H9 (cell line): ENCODE data around the gene ZNF730. TPM values are rescaled to one million over a fixed set of nuclear protein-coding genes. Genes with fewer than 3 reads are reported as not detected.
A peak's percentile ranks its signal among the peaks of the same experiment; 100 is the strongest.

Source experiments
- DNase-seq: peaks from one replicate; pipeline ENCODE4 v3.0.0-alpha.2; 2017
- H2AFZ ChIP-seq: one replicate; pipeline ENCODE4 v1.6.1; 2013; ENCODE audit warnings: mild to moderate bottlenecking, low read length, control low read depth, moderate library complexity
- H2AK5ac ChIP-seq: 2 replicates; pipeline ENCODE4 v1.6.1; 2013; ENCODE audit warnings: low read length, control low read depth, mixed read lengths; ENCODE audit not compliant: insufficient read length
- H2BK120ac ChIP-seq: one replicate; pipeline ENCODE4 v1.6.1; 2013; ENCODE audit warnings: low read depth, mild to moderate bottlenecking, low read length, control low read depth, inconsistent platforms; ENCODE audit not compliant: poor library complexity, severe bottlenecking
- H2BK12ac ChIP-seq: 2 replicates; pipeline ENCODE4 v1.6.1; 2013; ENCODE audit warnings: low read length, control low read depth, mixed read lengths, low read depth; ENCODE audit not compliant: insufficient read length
- H2BK15ac ChIP-seq: 2 replicates; pipeline ENCODE4 v1.6.1; 2013; ENCODE audit warnings: low read depth, low read length, control low read depth
- H2BK20ac ChIP-seq: one replicate; pipeline ENCODE4 v1.6.1; 2013; ENCODE audit warnings: low read depth, mild to moderate bottlenecking, low read length, control low read depth, inconsistent platforms; ENCODE audit not compliant: poor library complexity, severe bottlenecking
- H2BK5ac ChIP-seq: 2 replicates; pipeline ENCODE4 v1.6.1; 2013; ENCODE audit warnings: low read length, control low read depth, mixed read lengths; ENCODE audit not compliant: insufficient read length
- H3K14ac ChIP-seq: 2 replicates; pipeline ENCODE4 v1.6.1; 2013; ENCODE audit warnings: low read length, control low read depth; ENCODE audit not compliant: insufficient read depth
- H3K18ac ChIP-seq: 2 replicates; pipeline ENCODE4 v1.6.1; 2013; ENCODE audit warnings: low read depth, mild to moderate bottlenecking, mixed read lengths, low read length, control low read depth; ENCODE audit not compliant: insufficient read length
- H3K23ac ChIP-seq: 2 replicates; pipeline ENCODE4 v1.6.1; 2013; ENCODE audit warnings: low read length, control low read depth, mixed read lengths, low read depth; ENCODE audit not compliant: insufficient read length
- H3K23me2 ChIP-seq: 2 replicates; pipeline ENCODE4 v1.6.1; 2013; ENCODE audit warnings: low read depth, mild to moderate bottlenecking, mixed read lengths, low read length, control low read depth; ENCODE audit not compliant: insufficient read length, poor library complexity, severe bottlenecking
- H3K27ac ChIP-seq: 2 replicates; pipeline ENCODE4 v1.5.1; 2013; ENCODE audit warnings: low read length, control low read depth, mixed read lengths, low read depth; ENCODE audit not compliant: insufficient read length
- H3K27me3 ChIP-seq: 2 replicates; pipeline ENCODE4 v1.6.1; 2013; ENCODE audit warnings: low read length, control low read depth, inconsistent platforms; ENCODE audit not compliant: insufficient read depth
- H3K4ac ChIP-seq: 2 replicates; pipeline ENCODE4 v1.6.1; 2013; ENCODE audit warnings: low read depth, mild to moderate bottlenecking, control low read depth, inconsistent platforms, low read length, moderate library complexity
- H3K4me1 ChIP-seq: 2 replicates; pipeline ENCODE4 v1.6.1; 2013; ENCODE audit warnings: low read length, control low read depth, inconsistent platforms; ENCODE audit not compliant: insufficient read depth
- H3K4me2 ChIP-seq: 2 replicates; pipeline ENCODE4 v1.6.1; 2013; ENCODE audit warnings: low read length, control low read depth, mixed read lengths; ENCODE audit not compliant: insufficient read length, insufficient read depth
- H3K56ac ChIP-seq: 2 replicates; pipeline ENCODE4 v1.6.1; 2013; ENCODE audit warnings: low read depth, mild to moderate bottlenecking, mixed read lengths, low read length, control low read depth; ENCODE audit not compliant: insufficient read length
- H3K79me1 ChIP-seq: 2 replicates; pipeline ENCODE4 v1.6.1; 2013; ENCODE audit warnings: low read depth, mild to moderate bottlenecking, moderate library complexity, low read length, control low read depth, inconsistent platforms; ENCODE audit not compliant: insufficient read depth, poor library complexity, severe bottlenecking
- H3K79me2 ChIP-seq: 2 replicates; pipeline ENCODE4 v1.6.1; 2013; ENCODE audit warnings: low read length, control low read depth, inconsistent platforms; ENCODE audit not compliant: insufficient read depth
- H3K9ac ChIP-seq: 2 replicates; pipeline ENCODE4 v1.6.1; 2013; ENCODE audit warnings: low read length, control low read depth, mixed read lengths; ENCODE audit not compliant: insufficient read length; ENCODE audit errors: extremely low read depth
- H3K9me3 ChIP-seq: one replicate; pipeline ENCODE4 v1.6.1; 2013; ENCODE audit warnings: low read depth, low read length, inconsistent platforms; ENCODE audit not compliant: control insufficient read depth
- H3T11ph ChIP-seq: one replicate; pipeline ENCODE4 v1.6.1; 2013; ENCODE audit warnings: mild to moderate bottlenecking, low read length, control low read depth, inconsistent platforms
- H4K20me1 ChIP-seq: one replicate; pipeline ENCODE4 v1.6.1; 2013; ENCODE audit not compliant: control insufficient read depth, insufficient read length, insufficient read depth
- H4K5ac ChIP-seq: 2 replicates; pipeline ENCODE4 v1.6.1; 2013; ENCODE audit warnings: low read depth, mild to moderate bottlenecking, mixed read lengths, low read length, control low read depth; ENCODE audit not compliant: insufficient read length
- H4K8ac ChIP-seq: replicated peaks from 2 replicates; pipeline ENCODE4 v1.6.1; 2013; ENCODE audit warnings: low read length, control low read depth, mixed read lengths, low read depth; ENCODE audit not compliant: insufficient read length
- H4K91ac ChIP-seq: 2 replicates; pipeline ENCODE4 v1.6.1; 2013; ENCODE audit warnings: low read depth, mild to moderate bottlenecking, moderate library complexity, mixed read lengths, low read length, control low read depth; ENCODE audit not compliant: insufficient read length
- H3K27ac Mint-ChIP-seq, 3 experiments: 2 replicates in 2 of 3; 3 replicates in 1 of 3; pipeline ENCODE4 v1.8.0; 2020 to 2021; ENCODE audit warnings: mixed read lengths in 3 of 3, mild to moderate bottlenecking in 1 of 3, moderate library complexity in 1 of 3
- H3K27me3 Mint-ChIP-seq: 2 replicates; pipeline ENCODE4 v1.8.0; 2021; ENCODE audit warnings: low read depth, mild to moderate bottlenecking, moderate library complexity, mixed read lengths
- H3K36me3 Mint-ChIP-seq, 3 experiments: 2 replicates in 2 of 3; 3 replicates in 1 of 3; pipeline ENCODE4 v1.8.0; 2020 to 2021; ENCODE audit warnings: low read depth in 3 of 3, mixed read lengths in 3 of 3; ENCODE audit not compliant: insufficient read depth in 1 of 3
- H3K4me1 Mint-ChIP-seq, 2 experiments: 2 replicates each; pipeline ENCODE4 v1.8.0; 2020; ENCODE audit warnings: mixed read lengths in 2 of 2
- H3K4me3 Mint-ChIP-seq, 2 experiments: 2 replicates in 1 of 2; 3 replicates in 1 of 2; pipeline ENCODE4 v1.8.0; 2020 to 2021; ENCODE audit warnings: mild to moderate bottlenecking in 2 of 2, mixed read lengths in 2 of 2, moderate library complexity in 1 of 2
- H3K9me3 Mint-ChIP-seq, 2 experiments: 2 replicates in 1 of 2; 3 replicates in 1 of 2; pipeline ENCODE4 v1.8.0; 2020; ENCODE audit warnings: mild to moderate bottlenecking in 2 of 2, mixed read lengths in 2 of 2, moderate library complexity in 1 of 2
- WGBS: extraction: QIAGEN DNeasy Blood & Tissue Kit; methylation state at CpG from one replicate; pipeline ENCODE4 v1.1.7; 2013; ENCODE audit warnings: missing lambda C conversion rate, low lambda C conversion rate, mixed read lengths; ENCODE audit not compliant: insufficient read length; ENCODE audit errors: extremely low coverage; 5-methylcytosine and 5-hydroxymethylcytosine counted together
- total RNA-seq: library from RNA; stranded (reverse); gene quantifications from 2 replicates; pipeline ENCODE4 v1.2.1, GENCODE V29; 2021
- TF ChIP-seq, protein P1 (sequence below): fragments of 200-600 bp; sonication (generic); conservative IDR thresholded peaks from 3 replicates; pipeline ENCODE4 v1.8.0; 2021; ENCODE audit warnings: antibody characterized with exemption, mild to moderate bottlenecking

ZNF730 gene
- total RNA-seq, 1 experiment from 2014 or later = 19.7 TPM

GRCh38 chr19:23071147-23071511 is 45.7 kb upstream of the ZNF730 start:
- no peak overlapping the region for H3K4ac ChIP-seq
- H3K4me1 ChIP-seq = no peaks in the 10 kb centered on the region
- Mint-ChIP-seq H3K4me3 (no peak overlapping the region), H3K4me1 (peaks cover 0 to 3% of the 10 kb centered on the region in 2 experiments; a peak in 1 of 4 replicates), H3K36me3 (peaks cover 11 to 21% (median 13%) of the 10 kb centered on the region in 3 experiments), H3K27me3 (peaks cover 6% of the 10 kb centered on the region), H3K27ac (no peak overlapping the region), H3K9me3 (peaks cover 51 to 77% of the 10 kb centered on the region in 2 experiments)
- peak; percentile 24 for DNase-seq
- H2AFZ ChIP-seq = no peak overlapping the region
- no peaks in the 10 kb centered on the region for H3K79me1 ChIP-seq
- WGBS = no CpG with 5 or more reads among the region's 30 CpGs
- H4K91ac ChIP-seq = no peak overlapping the region
- H3K18ac ChIP-seq = no peak overlapping the region
- no peak overlapping the region for H3T11ph ChIP-seq
- no peak overlapping the region for H3K27ac ChIP-seq
- peaks cover 4% of the 10 kb centered on the region; the same call in 1 of the 2 replicates for H3K79me2 ChIP-seq
- no peaks in the 10 kb centered on the region for H4K20me1 ChIP-seq
- no peak overlapping the region for H4K8ac ChIP-seq
- no peaks in the 10 kb centered on the region for H3K27me3 ChIP-seq
- no peak overlapping the region for H3K14ac ChIP-seq
- H3K9me3 ChIP-seq = peaks cover 29% of the 10 kb centered on the region
- H2BK120ac ChIP-seq = no peak overlapping the region
- H2BK12ac ChIP-seq = no peak overlapping the region
- H2AK5ac ChIP-seq = no peak overlapping the region
- no peak overlapping the region for H2BK5ac ChIP-seq
- H2BK20ac ChIP-seq = no peak overlapping the region
- H4K5ac ChIP-seq = no peak overlapping the region
- no peak overlapping the region for H3K9ac ChIP-seq
- H3K56ac ChIP-seq = no peak overlapping the region
- no peak overlapping the region for H3K23ac ChIP-seq
- TF ChIP-seq, protein P1, sequence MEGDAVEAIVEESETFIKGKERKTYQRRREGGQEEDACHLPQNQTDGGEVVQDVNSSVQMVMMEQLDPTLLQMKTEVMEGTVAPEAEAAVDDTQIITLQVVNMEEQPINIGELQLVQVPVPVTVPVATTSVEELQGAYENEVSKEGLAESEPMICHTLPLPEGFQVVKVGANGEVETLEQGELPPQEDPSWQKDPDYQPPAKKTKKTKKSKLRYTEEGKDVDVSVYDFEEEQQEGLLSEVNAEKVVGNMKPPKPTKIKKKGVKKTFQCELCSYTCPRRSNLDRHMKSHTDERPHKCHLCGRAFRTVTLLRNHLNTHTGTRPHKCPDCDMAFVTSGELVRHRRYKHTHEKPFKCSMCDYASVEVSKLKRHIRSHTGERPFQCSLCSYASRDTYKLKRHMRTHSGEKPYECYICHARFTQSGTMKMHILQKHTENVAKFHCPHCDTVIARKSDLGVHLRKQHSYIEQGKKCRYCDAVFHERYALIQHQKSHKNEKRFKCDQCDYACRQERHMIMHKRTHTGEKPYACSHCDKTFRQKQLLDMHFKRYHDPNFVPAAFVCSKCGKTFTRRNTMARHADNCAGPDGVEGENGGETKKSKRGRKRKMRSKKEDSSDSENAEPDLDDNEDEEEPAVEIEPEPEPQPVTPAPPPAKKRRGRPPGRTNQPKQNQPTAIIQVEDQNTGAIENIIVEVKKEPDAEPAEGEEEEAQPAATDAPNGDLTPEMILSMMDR = no peak
- H2BK15ac ChIP-seq = no peak overlapping the region
- H3K23me2 ChIP-seq = no peaks in the 10 kb centered on the region
- no peak overlapping the region for H3K4me2 ChIP-seq
